GM13976 (cell line): ENCODE data around the gene TMC4.

Experiments
- DNase-seq: peaks from one replicate; pipeline ENCODE4 v3.0.0; 2012; ENCODE audit warnings: low spot score
- in situ Hi-C: fragments of 300-500 bp; cut with MboI; formaldehyde crosslinking; loops from one replicate; pipeline ENCODE4 v1.12.0; 2022; ENCODE audit warnings: low sequenced_read_pairs, mixed read lengths, inconsistent platforms; ENCODE audit not compliant: unreplicated experiment
- TF ChIP-seq, protein P1 (sequence below): IDR thresholded peaks from 2 replicates; pipeline ENCODE4 v1.5.1; 2012; ENCODE audit warnings: borderline replicate concordance, mild to moderate bottlenecking; ENCODE audit not compliant: insufficient read depth; ENCODE audit errors: extremely low read depth, missing control alignments, control extremely low read depth

The TMC4 gene

DNA sequence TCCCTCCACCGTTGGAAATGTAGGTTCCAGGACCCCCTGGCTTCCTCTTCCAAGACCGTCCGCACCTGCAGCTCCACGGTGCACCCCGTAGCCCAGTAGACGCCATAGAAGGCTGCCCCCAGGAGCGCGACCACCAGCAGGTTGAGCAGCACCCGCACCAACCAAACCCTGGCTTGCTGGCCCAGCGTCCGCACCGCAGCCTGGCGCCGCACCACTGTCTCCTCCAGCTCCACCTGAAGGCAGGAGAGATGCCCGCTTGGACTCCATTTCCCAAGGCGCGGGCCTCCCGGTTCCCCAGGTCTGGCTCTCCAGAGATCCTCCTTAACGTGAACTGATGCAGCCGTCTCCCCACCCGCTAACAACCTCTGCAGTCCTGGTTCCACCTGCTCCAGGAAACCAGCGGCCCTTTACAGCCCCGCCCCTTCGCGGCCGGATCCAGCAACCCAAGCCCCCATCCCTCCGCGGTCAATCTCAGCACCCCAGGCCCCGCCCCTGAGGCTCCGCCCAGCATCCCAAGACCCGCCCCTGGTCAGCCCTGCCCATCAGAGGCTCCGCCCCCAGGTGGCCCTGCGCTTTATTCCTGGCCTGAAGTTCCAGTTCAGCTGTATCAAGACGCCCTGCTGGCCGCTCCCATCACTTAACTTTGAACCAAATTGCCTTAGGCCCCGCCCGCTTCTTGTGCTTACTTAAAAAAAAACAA is 8.4 kb downstream of the TMC4 start:
- in situ Hi-C loops = loop anchor here (10.0 kb wide), 1 partner anchor 70 kb away; no protein-coding TSS in a partner anchor
- TF ChIP-seq, protein P1, sequence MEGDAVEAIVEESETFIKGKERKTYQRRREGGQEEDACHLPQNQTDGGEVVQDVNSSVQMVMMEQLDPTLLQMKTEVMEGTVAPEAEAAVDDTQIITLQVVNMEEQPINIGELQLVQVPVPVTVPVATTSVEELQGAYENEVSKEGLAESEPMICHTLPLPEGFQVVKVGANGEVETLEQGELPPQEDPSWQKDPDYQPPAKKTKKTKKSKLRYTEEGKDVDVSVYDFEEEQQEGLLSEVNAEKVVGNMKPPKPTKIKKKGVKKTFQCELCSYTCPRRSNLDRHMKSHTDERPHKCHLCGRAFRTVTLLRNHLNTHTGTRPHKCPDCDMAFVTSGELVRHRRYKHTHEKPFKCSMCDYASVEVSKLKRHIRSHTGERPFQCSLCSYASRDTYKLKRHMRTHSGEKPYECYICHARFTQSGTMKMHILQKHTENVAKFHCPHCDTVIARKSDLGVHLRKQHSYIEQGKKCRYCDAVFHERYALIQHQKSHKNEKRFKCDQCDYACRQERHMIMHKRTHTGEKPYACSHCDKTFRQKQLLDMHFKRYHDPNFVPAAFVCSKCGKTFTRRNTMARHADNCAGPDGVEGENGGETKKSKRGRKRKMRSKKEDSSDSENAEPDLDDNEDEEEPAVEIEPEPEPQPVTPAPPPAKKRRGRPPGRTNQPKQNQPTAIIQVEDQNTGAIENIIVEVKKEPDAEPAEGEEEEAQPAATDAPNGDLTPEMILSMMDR = no peak
- DNase-seq = peak; percentile 74

DNA sequence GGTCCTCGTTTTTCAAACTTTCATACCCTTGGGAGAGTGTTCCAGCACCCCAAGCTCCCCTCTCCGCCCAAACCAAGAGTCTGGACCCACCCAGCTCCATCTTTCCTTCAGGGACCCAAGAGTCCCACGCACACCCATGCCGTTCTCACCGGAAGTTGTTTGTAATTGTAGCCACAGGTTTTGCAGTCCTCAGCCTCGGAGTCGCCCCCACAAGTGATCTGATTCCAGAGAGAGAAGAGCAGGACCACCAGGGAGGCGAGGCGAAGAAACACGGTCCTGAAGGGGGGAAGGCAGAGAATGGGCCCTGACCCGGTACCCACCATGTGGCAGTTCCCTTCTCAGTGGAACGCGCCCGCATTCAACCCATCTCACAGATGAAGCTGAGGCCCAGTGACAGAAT is 10.1 kb downstream of the TMC4 start:
- in situ Hi-C loops = loop anchor here (10.0 kb wide), 1 partner anchor 72 kb away; no protein-coding TSS in a partner anchor
- DNase-seq = no peak
- TF ChIP-seq, protein P1 = no peak

DNA sequence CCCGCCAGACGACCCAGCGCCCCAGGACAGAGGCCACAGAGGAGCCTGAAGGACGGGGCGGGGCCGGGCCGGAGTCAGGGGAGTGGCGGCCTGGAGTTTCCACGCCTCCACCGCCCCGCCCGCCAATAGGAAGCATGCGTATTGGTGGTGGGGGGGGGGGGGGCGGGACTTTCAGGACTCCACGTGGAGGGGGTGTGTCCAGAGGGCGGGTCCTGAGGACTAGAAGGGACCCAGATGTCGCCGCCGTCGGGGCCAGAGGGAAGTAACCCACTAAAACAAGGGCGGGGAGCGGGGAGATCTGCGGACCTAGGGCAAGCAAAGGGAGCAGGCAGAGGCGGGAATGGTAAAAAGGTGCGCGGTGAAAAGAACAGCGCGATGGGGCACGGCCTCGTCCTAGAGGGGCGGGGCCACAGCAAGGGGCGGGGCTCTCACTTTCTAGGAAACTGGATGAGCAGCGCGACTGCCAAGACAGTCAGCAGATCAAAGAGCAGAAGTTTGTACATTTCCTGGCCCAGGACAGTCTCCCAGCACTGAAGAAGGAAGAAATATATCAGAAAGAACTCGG is 10.6 kb downstream of the TMC4 start:
- in situ Hi-C loops = loop anchor here (10.0 kb wide), 1 partner anchor 72 kb away; no protein-coding TSS in a partner anchor
- TF ChIP-seq, protein P1 = no peak

DNA sequence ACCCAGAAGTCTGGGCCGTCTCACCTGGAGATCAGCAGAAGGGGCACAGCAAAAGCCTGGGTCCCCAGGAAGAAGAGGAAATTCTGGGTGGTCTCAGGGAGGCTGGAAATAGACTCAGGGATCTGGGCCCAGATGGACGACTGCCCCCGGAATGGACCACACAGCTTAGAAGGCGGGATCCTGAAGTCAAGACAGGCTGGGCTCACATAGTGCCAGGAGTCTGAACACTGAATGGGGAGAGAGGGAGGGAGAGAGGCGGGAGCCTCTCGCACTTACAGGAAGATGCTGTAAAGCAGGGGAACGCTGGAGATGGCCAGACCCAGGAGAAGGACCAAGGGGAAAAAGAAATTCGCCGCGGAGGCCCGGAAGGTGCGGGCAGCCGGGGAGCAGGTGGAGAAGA is 12.1 kb downstream of the TMC4 start:
- in situ Hi-C loops = loop anchor here (10.0 kb wide), 1 partner anchor 74 kb away; no protein-coding TSS in a partner anchor

More for the DNA sequence above, 10.6 kb downstream of the TMC4 start:
- DNase-seq = peak; percentile 88

DNA sequence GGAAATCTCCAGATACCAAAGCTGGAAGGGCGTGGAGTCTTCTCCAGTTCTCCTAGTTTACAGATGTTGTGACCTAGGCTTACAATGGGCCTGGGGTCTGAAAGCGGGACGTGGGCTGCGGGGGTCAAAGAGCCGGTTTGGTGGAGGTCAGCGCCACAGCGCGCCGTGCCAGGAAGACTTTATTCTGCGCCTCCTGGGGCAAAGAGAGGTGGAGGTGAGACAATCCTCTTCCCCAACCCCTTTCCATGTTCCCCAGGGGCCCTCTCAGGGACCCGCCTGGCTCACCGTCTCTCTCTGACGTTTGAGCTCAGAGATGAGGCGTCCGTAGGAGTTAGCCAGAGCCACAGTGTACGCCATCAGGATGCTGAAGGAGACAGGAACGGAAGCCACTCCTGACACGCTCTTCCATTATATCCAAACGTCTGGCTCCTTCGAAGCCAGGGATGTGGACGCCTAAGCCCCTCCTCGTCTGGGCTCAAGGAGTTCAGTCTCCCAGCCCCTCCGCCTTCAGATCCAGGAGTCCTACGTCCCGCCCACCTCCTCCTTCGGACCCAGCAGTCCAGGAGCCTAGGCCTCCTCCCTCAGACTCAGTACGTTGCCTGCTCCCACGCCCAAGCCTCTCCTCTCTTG is 12.7 kb downstream of the TMC4 start:
- DNase-seq = no peak
- TF ChIP-seq, protein P1 = no peak
- in situ Hi-C loops = loop anchor here (10.0 kb wide), 1 partner anchor 75 kb away; no protein-coding TSS in a partner anchor

More for the DNA sequence above, 12.1 kb downstream of the TMC4 start:
- TF ChIP-seq, protein P1 = no peak
- no peak for DNase-seq

DNA sequence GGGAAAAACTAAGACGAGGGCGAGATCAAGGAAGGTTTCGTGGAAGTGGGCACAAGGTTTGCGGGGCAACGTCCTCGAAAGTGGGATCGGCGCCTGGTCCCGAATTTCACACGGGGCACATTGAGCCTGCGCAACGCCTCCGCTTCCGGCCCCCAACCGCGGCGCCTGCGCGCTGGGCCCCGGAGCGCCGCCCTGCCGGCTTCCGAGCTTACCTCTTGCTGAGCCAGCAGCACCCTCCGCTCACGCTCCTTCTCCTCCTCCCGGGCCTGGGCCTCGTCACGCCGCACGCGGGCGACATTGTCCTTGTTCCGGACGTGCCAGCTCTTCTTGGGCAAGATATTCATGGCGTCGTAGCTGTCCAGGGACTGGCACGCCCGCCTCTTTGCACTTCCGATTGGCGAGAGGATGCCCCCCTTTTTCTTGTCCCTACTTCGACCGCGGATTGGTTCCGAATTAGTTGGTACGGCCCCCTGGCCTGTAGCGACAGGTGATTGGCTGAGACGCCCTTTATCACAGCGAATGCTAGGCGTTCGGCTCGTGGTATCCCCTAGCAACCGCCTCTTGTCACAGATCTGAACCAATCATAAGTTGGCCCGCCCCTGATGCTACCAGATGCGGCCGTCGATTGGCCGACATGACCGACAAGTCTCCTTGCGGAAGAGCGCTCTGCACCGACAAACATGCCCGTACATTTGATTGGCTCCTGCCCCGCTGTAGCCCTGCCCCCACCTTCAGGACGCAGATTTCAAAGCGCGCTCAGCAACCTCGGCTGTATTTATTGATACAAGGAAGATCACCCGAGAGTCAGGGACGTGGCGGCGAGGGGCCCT is 13.4 kb downstream of the TMC4 start, which contains the start of gene LENG1:
Gene LENG1 (minus strand): TSS at position 370 of the 830 bp plus-strand sequence. CDS start 26 bp downstream, at position 344.
- peak; percentile 98 for DNase-seq
- TF ChIP-seq, protein P1 = peak; percentile 15

More for the DNA sequence above, 13.4 kb downstream of the TMC4 start, which contains the start of gene LENG1:
- in situ Hi-C loops = loop anchor here (10.0 kb wide), 1 partner anchor 75 kb away; no protein-coding TSS in a partner anchor
